CD4-positive, alpha-beta memory T cell (primary cell): ENCODE results near the gene GTF3C5. TPM values are rescaled to one million over a fixed set of nuclear protein-coding genes. Genes with fewer than 3 reads are reported as not detected.
"Not testable (repeated sequence)": the region's sequence is repeated elsewhere in the genome, so short reads cannot be mapped to it uniquely, and the experiment has no call there.

Source experiments
- CTCF ChIA-PET: fragments of 350-600 bp; sonication (Branson Sonifier 250); formaldehyde crosslinking; loops from one replicate; lab custom pipeline; 2021; ENCODE audit warnings: inconsistent platforms; ENCODE audit not compliant: partially characterized antibody; lab: Charles Lee
- POLR2A ChIA-PET: fragments of 350-600 bp; sonication (Branson Sonifier 250); formaldehyde crosslinking; loops from one replicate; lab custom pipeline; 2021; ENCODE audit not compliant: partially characterized antibody; lab: Charles Lee
- DNase-seq, 5 donors: peaks; one replicate each; pipeline versions ENCODE4 v3.0.0 to v3.0.0-alpha.2; 2020 to 2022; ENCODE audit warnings: mixed read lengths in 1 of 5
- H3K27ac ChIP-seq: one replicate; pipeline ENCODE4 v1.7.0; 2013; ENCODE audit warnings: low read depth, low read length
- H3K27me3 ChIP-seq: 2 replicates; pipeline ENCODE4 v1.7.0; 2013; ENCODE audit warnings: mild to moderate bottlenecking, low read length, moderate library complexity; ENCODE audit not compliant: insufficient read depth
- H3K36me3 ChIP-seq: 2 replicates; pipeline ENCODE4 v1.7.0; 2013; ENCODE audit warnings: mild to moderate bottlenecking, low read length, moderate library complexity; ENCODE audit not compliant: insufficient read depth
- H3K4me1 ChIP-seq: 2 replicates; pipeline ENCODE4 v1.7.0; 2013; ENCODE audit warnings: mild to moderate bottlenecking, low read length, moderate library complexity; ENCODE audit not compliant: insufficient read depth
- H3K4me3 ChIP-seq, 2 donors: one replicate each; pipeline ENCODE4 v1.7.0; 2013; ENCODE audit warnings: low read length in 2 of 2, mild to moderate bottlenecking in 1 of 2
- H3K9me3 ChIP-seq, 2 donors: one replicate each; pipeline ENCODE4 v1.7.0; 2013; ENCODE audit warnings: low read length in 2 of 2, control low read depth in 1 of 2; ENCODE audit not compliant: control insufficient read depth in 1 of 2
- H3K27ac Mint-ChIP-seq, 7 donors: one replicate each; pipeline ENCODE4 v1.8.0; 2020 to 2021; ENCODE audit warnings: mixed read lengths in 7 of 7, mild to moderate bottlenecking in 6 of 7, inconsistent platforms in 3 of 7, moderate library complexity in 3 of 7
- H3K27me3 Mint-ChIP-seq, 2 donors: one replicate each; pipeline ENCODE4 v1.8.0; 2020 to 2021; ENCODE audit warnings: mixed read lengths in 2 of 2
- H3K36me3 Mint-ChIP-seq, 2 donors: one replicate each; pipeline ENCODE4 v1.8.0; 2020 to 2021; ENCODE audit warnings: mixed read lengths in 2 of 2, inconsistent platforms in 1 of 2, mild to moderate bottlenecking in 1 of 2
- H3K4me1 Mint-ChIP-seq, 4 donors: one replicate each; pipeline ENCODE4 v1.8.0; 2020 to 2021; ENCODE audit warnings: mixed read lengths in 4 of 4, mild to moderate bottlenecking in 1 of 4
- H3K4me3 Mint-ChIP-seq, 8 donors: one replicate each; pipeline ENCODE4 v1.8.0; 2020 to 2021; ENCODE audit warnings: mixed read lengths in 8 of 8, mild to moderate bottlenecking in 7 of 8, moderate library complexity in 6 of 8, inconsistent platforms in 3 of 8
- H3K9me3 Mint-ChIP-seq, 8 donors: one replicate each; pipeline ENCODE4 v1.8.0; 2020 to 2021; ENCODE audit warnings: mixed read lengths in 8 of 8, mild to moderate bottlenecking in 5 of 8, inconsistent platforms in 3 of 8, moderate library complexity in 1 of 8
- intact Hi-C: fragments of 100-400 bp; cut with micrococcal nuclease; formaldehyde crosslinking; loops from one replicate; pipeline ENCODE4 v1.15.1; 2023
- polyA plus RNA-seq, 2 donors: library from polyadenylated mRNA; unstranded; fragments of 300-500 nt; fragmentation: Illumina TruSeq; gene quantifications; one replicate each; pipeline ENCODE4 v1.2.3, GENCODE V29; 2021
- total RNA-seq, 2 experiments: library from RNA; stranded (reverse); gene quantifications; one replicate each; pipeline ENCODE4 v1.2.3, GENCODE V29; 2021

GTF3C5 gene
- total and polyA plus RNA-seq, 4 experiments from 2014 or later: 33.5 to 71.5 (median 52.7) TPM

- no peaks in the 10 kb centered on the region for H3K9me3 Mint-ChIP-seq
- peak overlapping the region in 3 of 8 donors; percentile 7 to 33 (median 9) for H3K4me3 Mint-ChIP-seq
- H3K36me3 Mint-ChIP-seq: peaks cover 14 to 31% of the 10 kb centered on the region in 2 donors
- no peaks in the 10 kb centered on the region for H3K27me3 Mint-ChIP-seq
- H3K36me3 ChIP-seq: peaks cover 30% of the 10 kb centered on the region
- H3K9me3 ChIP-seq: no peaks in the 10 kb centered on the region
- H3K4me1 Mint-ChIP-seq: peaks cover 18 to 38% (median 24%) of the 10 kb centered on the region in 4 donors
- no peaks in the 10 kb centered on the region for H3K27me3 ChIP-seq
- peak overlapping the region in 6 of 7 donors; percentile 20 to 81 (median 58) for H3K27ac Mint-ChIP-seq
- CTCF ChIA-PET: interaction anchor here (1.2 to 1.4 kb wide), 3 partner anchors 44 to 123 kb away, joined by 3 to 4 read pairs (median 4); no protein-coding TSS in a partner anchor
- intact Hi-C loops: no loop called here
- POLR2A ChIA-PET: interaction anchor here (1.6 kb wide), 1 partner anchor 33 kb away, joined by 3 read pairs; no protein-coding TSS in a partner anchor
- no peak overlapping the region for H3K27ac ChIP-seq
- H3K4me3 ChIP-seq: no peak overlapping the region
- DNase-seq: no peak
- H3K4me1 ChIP-seq: peaks cover 20% of the 10 kb centered on the region
These were observed 27.9 kb downstream of the GTF3C5 start for GRCh38 chr9:133058550-133059320.

DNA sequence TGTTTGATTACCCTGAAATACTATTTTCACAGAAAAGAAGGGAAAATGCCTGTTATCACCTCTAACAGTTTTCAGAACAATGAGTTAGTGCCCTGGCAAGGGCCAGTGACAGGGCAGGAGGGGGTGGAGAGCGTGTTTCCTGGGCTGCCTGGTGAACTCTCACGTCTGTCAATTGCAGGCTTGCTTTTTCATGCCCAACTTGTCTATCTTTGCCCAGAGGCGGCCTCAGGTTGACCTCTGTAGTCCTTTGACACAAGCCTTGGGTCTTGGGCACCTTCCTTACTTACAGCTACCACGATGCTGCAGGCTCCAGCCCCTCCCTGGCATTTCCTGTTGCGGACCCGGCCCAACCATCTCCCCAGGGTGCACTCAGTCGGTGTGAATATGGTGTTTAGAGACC lies 28.8 kb downstream of the GTF3C5 start:
- H3K4me3 Mint-ChIP-seq: peak overlapping the region in 1 of 8 donors; percentile 31

DNA sequence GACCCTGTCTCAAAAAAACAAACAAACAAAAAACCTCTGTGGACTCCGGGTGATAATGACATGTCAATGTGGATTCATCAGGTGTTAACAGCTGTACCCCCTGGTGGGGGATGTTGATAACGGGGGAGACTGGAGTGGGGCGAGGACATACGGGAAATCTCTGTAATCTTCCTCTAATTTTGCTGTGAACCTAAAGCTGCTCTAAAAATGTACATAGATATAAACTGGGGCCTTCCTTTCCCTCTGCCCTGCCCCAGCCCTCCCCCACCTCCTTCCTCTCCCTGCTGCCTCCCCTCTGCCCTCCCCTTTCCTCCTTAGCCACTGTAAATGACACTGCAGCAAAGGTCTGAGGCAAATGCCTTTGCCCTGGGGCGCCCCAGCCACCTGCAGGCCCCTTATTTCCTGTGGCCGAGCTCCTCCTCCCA lies 29.6 kb downstream of the GTF3C5 start:
- POLR2A ChIA-PET: interaction anchor here (0.6 to 1.6 kb wide), 2 partner anchors 35 to 56 kb away, joined by 3 read pairs; no protein-coding TSS in a partner anchor
- H3K4me1 ChIP-seq: peaks cover 20% of the 10 kb centered on the region
- H3K4me1 Mint-ChIP-seq: peaks cover 18 to 38% (median 24%) of the 10 kb centered on the region in 4 donors
- peak overlapping the region in 1 of 7 donors; percentile 51 for H3K27ac Mint-ChIP-seq
- intact Hi-C loops: no loop called here
- no peaks in the 10 kb centered on the region for H3K9me3 ChIP-seq
- H3K36me3 ChIP-seq: peaks cover 13% of the 10 kb centered on the region
- H3K27me3 Mint-ChIP-seq: no peaks in the 10 kb centered on the region
- H3K36me3 Mint-ChIP-seq: peaks cover 8 to 19% of the 10 kb centered on the region in 2 donors
- DNase-seq: no peak
- no peak overlapping the region for H3K27ac ChIP-seq
- CTCF ChIA-PET: interaction anchor here (1.2 to 1.8 kb wide), 2 partner anchors 38 to 84 kb away, joined by 4 to 6 read pairs; no protein-coding TSS in a partner anchor
- H3K4me3 ChIP-seq: no peak overlapping the region
- no peaks in the 10 kb centered on the region for H3K27me3 ChIP-seq
- H3K4me3 Mint-ChIP-seq: no peak overlapping the region
- no peaks in the 10 kb centered on the region for H3K9me3 Mint-ChIP-seq

More for the DNA sequence above, 28.8 kb downstream of the GTF3C5 start:
- no peaks in the 10 kb centered on the region for H3K27me3 ChIP-seq
- no peak overlapping the region for H3K4me3 ChIP-seq
- peak overlapping the region in 3 of 7 donors; percentile 22 to 73 (median 65) for H3K27ac Mint-ChIP-seq
- H3K27me3 Mint-ChIP-seq: no peaks in the 10 kb centered on the region
- intact Hi-C loops: no loop called here
- H3K27ac ChIP-seq: no peak overlapping the region
- H3K36me3 ChIP-seq: peaks cover 21% of the 10 kb centered on the region
- H3K4me1 ChIP-seq: peaks cover 20% of the 10 kb centered on the region
- POLR2A ChIA-PET: interaction anchor here (1.6 kb wide), 1 partner anchor 34 kb away, joined by 3 read pairs; no protein-coding TSS in a partner anchor
- no peaks in the 10 kb centered on the region for H3K9me3 ChIP-seq
- CTCF ChIA-PET: interaction anchor here (1.2 to 1.8 kb wide), 3 partner anchors 38 to 122 kb away, joined by 4 to 6 read pairs (median 4); no protein-coding TSS in a partner anchor
- H3K4me1 Mint-ChIP-seq: peaks cover 18 to 38% (median 24%) of the 10 kb centered on the region in 4 donors
- H3K9me3 Mint-ChIP-seq: no peaks in the 10 kb centered on the region
- H3K36me3 Mint-ChIP-seq: peaks cover 8 to 25% of the 10 kb centered on the region in 2 donors
- no peak for DNase-seq

DNA sequence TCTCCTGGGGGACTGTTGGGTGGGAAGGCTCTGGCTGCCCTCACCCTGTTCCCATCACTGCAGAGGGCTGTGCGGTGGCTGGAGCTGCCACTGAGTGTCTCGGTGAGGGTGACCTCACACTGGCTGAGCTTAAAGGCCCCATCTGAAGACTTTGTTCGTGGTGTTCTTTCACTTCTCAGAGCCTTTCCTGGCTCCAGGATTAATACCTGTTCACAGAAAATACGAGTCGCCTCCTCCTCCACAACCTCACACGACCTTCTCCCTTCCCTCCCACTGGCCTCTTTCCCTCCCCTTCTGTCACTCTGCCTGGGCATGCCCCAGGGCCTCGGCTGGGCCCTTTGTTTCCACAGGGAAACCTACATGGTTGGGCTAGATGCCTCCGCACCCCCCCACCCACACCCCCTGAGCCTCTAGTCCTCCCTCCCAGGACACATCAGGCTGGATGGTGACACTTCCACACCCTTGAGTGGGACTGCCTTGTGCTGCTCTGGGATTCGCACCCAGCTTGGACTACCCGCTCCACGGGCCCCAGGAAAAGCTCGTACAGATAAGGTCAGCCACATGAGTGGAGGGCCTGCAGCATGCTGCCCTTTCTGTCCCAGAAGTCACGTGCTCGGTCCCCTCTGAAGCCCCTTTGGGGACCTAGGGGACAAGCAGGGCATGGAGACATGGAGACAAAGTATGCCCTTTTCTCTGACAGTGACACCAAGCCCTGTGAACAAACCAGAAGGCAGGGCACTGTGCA lies 30.4 kb downstream of the GTF3C5 start:
- H3K4me3 ChIP-seq, POLR2A ChIA-PET, H3K27ac ChIP-seq, DNase-seq, H3K4me3 Mint-ChIP-seq, H3K9me3 Mint-ChIP-seq, H3K27me3 Mint-ChIP-seq, intact Hi-C loops, H3K27ac Mint-ChIP-seq, H3K36me3 ChIP-seq, H3K9me3 ChIP-seq, H3K27me3 ChIP-seq: not testable (repeated sequence)
- peaks cover 4 to 13% of the 10 kb centered on the region in 2 donors for H3K36me3 Mint-ChIP-seq
- peaks cover 18 to 36% (median 24%) of the 10 kb centered on the region in 4 donors for H3K4me1 Mint-ChIP-seq
- peaks cover 20% of the 10 kb centered on the region for H3K4me1 ChIP-seq
- CTCF ChIA-PET: interaction anchor here (1.8 kb wide), 1 partner anchor 39 kb away, joined by 6 read pairs; no protein-coding TSS in a partner anchor

DNA sequence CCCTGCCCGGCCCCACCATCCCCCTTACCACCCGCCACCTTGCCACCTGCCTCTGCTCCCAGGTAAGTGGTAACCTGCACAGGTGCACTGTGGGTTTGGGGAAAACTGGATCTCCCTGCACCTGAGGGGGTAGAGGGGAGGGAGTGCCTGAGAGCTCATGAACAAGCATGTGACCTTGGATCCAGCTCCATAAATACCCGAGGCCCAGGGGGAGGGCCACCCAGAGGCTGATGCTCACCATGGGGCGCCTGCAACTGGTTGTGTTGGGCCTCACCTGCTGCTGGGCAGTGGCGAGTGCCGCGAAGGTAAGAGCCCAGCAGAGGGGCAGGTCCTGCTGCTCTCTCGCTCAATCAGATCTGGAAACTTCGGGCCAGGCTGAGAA lies 31.0 kb downstream of the GTF3C5 start, which contains the start of gene CEL:
Gene CEL, plus strand, starts transcription at position 218 of the 382 bp plus-strand sequence. Its CDS starts 22 bp downstream, at position 240.
- intact Hi-C loops, H3K36me3 ChIP-seq, H3K36me3 Mint-ChIP-seq, H3K27ac ChIP-seq, H3K9me3 ChIP-seq, CTCF ChIA-PET, POLR2A ChIA-PET, H3K9me3 Mint-ChIP-seq, DNase-seq, H3K27me3 ChIP-seq, H3K4me3 Mint-ChIP-seq, H3K27me3 Mint-ChIP-seq, H3K27ac Mint-ChIP-seq, H3K4me3 ChIP-seq: not testable (repeated sequence)
- peaks cover 18 to 31% (median 24%) of the 10 kb centered on the region in 4 donors for H3K4me1 Mint-ChIP-seq
- peaks cover 20% of the 10 kb centered on the region for H3K4me1 ChIP-seq

DNA sequence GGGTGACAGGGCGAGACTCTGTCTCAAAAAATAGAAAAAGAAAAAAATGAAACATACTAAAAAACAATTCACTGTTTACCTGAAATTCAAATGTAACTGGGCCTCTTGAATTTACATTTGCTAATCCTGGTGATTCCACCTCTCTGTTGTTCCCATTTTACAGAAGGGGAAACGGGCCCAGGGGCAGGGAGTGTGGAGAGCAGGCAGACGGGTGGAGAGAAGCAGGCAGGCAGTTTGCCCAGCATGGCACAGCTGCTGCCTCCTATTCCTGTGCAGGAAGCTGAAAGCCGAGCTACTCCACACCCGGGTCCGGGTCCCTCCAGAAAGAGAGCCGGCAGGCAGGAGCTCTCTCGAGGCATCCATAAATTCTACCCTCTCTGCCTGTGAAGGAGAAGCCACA lies 31.8 kb downstream of the GTF3C5 start:
- H3K36me3 Mint-ChIP-seq, H3K27me3 Mint-ChIP-seq, DNase-seq, POLR2A ChIA-PET, intact Hi-C loops, H3K4me3 ChIP-seq, H3K27me3 ChIP-seq, H3K27ac ChIP-seq, H3K9me3 Mint-ChIP-seq, H3K4me3 Mint-ChIP-seq, H3K27ac Mint-ChIP-seq, H3K36me3 ChIP-seq, CTCF ChIA-PET, H3K9me3 ChIP-seq: not testable (repeated sequence)
- peaks cover 17 to 30% (median 23%) of the 10 kb centered on the region in 4 donors for H3K4me1 Mint-ChIP-seq
- H3K4me1 ChIP-seq: peaks cover 20% of the 10 kb centered on the region
